Umbilical cord (tissue), 2 donors: ENCODE data around the gene AP1S3. TPM values are rescaled to one million over a fixed set of nuclear protein-coding genes. Genes with fewer than 3 reads are reported as not detected.
"Not testable (repeated sequence)": the region's sequence is repeated elsewhere in the genome, so short reads cannot be mapped to it uniquely, and the experiment has no call there.

ENCODE experiments used
- DNase-seq: peaks from one replicate; pipeline ENCODE4 v3.0.0-alpha.2; 2015; ENCODE audit warnings: low spot score
- total RNA-seq: library from RNA; depleted of rRNA; stranded (reverse); fragments of >200 nt; gene quantifications from one replicate; pipeline ENCODE4 v1.2.3, GENCODE V29; 2014; ENCODE audit warnings: low replicate concordance; ENCODE audit not compliant: insufficient read depth

AP1S3 gene
- total RNA-seq, 1 donor from 2014 or later: 6.3 TPM

DNA sequence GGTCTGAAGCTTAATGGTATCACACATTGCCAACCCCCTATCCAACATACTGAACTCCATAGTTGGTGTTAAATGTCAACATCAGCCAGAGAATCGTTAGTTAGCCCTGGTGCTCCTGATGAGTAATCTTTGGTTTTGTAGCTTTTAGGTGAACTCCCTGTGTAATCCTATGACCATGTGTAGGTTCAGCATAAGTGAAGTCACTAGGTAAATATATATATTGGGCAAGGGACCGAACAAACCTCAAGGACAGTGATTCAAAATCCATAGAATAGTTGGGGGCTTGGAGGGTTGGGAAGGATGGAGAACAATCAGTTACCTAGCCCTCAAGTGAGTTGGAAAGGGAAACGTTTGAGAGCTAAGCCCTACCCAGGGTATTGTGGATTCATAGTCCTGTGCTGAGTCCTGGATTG lies 16.0 kb upstream of the AP1S3 start:
- DNase-seq: no peak

- no peak for DNase-seq
These were observed 15.0 kb upstream of the AP1S3 start for GRCh38 chr2:223852281-223852795.

- no peak for DNase-seq
These were observed 10.0 kb upstream of the AP1S3 start for GRCh38 chr2:223847410-223847809.

DNA sequence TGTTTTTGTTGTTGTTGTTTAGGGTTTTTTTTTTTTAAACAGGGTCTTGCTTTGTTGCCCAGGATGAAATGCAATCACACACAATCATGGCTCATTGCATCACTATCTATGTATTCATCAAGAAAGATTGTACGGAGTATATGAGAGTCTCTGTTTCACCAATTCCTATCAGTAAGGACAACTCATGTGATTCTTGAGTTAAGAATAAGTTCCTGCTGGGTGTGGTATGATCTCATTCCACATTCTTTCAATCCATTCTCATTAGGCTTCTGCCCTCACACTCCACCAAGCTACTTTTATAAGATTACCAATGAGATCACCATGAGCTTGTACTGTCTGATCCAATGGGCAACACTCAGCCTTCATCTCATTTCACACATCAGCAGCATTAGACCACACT lies 9.1 kb upstream of the AP1S3 start:
- no peak for DNase-seq

GRCh38 chr2:223841436-223842190 lies 4.2 kb upstream of the AP1S3 start:
- no peak for DNase-seq

DNA sequence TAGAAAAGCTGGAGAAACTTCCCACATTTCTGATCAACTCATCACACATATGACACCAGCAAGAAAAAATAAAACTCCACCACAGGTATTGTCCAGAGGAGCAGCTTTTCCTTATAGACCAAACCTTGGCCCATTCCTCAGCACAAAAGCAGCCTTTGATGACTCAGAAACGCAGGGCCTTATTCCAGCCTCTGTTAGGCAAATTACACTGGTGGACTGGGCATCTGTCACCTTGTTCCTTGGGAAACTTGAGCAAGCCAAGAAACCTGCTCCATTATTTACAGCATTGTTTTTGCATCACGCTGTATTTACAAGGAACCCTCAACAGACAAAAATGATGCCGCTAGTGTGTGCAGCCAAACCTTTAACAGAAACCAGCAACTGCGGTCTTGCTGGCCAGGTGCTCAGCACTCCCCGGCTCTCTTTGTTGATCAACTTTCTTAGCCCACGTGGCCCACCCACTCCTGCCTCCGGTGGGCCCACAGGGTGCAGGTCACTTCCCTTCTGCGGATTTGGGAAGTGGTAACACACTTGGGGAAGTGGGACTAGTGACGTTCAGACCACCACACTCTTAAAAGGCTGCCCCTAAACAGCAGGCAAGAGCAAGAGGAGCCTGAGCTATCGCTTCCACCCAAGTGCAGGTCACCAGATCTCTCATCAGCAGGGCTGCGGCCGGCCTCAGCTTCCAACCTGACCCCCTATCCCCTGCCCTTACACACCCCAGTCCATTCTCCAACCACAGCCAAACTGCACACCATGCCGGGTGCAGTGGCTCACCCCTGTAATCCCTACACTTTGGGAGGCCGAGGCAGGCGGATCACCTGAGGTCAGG lies 1.5 kb downstream of the AP1S3 start:
- DNase-seq: no peak

DNA sequence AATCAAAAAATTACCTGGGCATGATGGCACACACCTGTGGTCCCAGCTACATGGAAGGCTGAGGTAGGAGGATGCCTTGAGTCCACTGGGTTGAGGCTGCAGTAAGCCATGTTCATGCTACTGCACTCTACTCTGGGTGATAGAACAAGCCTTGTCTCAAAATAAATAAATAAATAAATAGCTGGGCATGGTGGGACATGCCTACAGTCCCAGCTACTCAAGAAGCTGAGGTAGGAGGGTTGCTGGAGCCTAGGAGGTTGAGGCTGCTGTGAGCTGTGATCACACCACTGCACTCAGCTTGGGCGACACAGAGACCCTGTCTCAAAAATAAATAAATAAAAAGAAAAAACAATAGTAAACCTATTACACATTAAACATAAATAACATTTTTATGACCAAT lies 3.0 kb downstream of the AP1S3 start:
- no peak for DNase-seq

GRCh38 chr2:223832241-223832903 lies 5.0 kb downstream of the AP1S3 start:
- no peak for DNase-seq

DNA sequence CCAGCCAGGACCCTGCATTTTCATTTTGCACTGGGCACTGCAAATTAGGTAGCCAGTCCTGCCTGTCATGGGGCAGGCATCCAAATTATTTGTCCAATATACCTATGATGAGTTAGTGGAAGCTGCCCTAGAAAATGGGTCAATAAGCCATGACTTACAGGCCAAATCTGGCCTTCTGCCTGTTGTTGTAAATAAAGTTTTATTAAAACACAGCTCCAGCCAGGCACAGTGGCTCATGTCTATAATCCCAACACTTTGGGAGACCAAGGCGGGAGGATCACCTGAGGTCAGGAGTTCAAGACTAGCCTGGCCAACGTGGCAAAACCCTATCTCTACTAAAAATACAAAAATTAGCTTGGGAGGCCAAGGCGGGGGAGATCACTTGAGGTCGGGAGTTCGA lies 8.3 kb downstream of the AP1S3 start:
- DNase-seq: no peak

DNA sequence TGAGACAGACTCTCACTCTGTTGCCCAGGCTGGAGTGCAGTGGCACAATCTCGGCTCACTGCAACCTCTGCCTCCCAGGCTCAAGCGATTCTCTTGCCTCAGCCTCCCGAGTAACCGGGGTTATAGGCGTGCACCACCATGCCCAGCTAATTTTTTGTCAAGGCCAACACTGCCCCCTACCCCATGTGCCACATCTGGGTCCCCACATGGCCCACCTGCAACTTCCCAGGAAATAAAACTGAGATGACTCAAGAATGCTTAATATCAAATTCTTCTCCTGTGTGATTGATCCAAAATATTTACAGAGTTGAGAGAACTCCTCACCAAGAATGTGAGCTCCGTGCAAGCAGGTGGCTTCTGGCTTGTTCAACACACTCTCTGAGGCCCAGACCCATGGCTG lies 9.1 kb downstream of the AP1S3 start:
- DNase-seq: no peak

- DNase-seq: no peak
These were observed 10.4 kb downstream of the AP1S3 start for GRCh38 chr2:223826995-223827394.

DNA sequence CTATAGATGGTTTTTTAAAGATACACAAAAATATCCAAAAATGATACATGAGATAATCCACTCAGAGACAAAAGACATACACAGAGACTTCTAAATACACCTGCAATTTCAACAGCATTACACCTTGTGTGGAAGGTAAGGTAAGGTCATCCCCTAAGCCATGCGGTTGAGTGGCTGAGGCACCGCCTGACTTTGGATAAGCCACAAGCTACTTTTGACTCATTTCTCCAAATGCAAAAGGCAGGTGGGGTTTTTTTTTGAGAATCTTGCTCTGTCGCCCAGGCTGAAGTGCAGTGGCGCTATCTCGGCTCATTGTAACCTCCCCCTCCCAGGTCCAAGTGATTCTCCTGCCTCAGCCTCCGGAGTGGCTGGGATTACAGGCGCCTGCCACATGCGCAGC lies 13.1 kb downstream of the AP1S3 start:
- DNase-seq: no peak

DNA sequence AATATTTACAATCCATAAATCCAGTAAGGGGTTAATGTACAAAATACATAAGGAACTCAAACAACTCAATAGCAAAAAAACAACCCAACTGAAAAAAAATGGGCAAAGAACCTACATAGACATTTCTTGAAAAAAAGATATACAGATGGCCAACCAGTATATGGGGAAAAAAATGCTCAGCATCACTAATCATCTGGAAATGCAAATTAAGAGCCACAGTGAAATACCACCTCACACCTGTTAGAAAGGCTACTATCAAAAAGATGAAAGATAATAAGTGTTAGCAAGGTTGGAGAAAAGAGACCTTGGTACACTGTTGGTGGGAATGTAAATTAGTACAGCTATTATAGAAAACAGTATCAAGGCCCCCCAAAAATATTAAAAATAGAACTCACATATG lies 14.6 kb downstream of the AP1S3 start:
- DNase-seq: no peak

DNA sequence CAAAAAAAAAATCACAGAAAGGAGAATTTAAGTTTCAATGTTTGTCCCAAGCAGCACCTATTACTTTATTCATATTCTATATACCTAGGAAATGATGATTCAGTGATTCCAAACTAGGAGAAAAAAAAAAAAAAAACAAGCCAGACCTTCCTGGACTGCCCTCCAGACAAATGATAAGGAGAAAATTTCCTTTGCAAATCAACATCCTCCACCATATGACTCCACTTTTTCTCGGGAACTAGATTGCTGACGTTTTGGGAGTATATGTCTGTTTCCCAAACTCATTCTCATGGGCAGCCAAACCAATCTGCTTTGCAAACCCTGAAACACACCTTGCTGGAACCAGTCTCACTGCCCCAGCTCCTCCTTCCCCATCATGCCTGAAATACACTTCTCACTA lies 16.8 kb downstream of the AP1S3 start:
- no peak for DNase-seq

DNA sequence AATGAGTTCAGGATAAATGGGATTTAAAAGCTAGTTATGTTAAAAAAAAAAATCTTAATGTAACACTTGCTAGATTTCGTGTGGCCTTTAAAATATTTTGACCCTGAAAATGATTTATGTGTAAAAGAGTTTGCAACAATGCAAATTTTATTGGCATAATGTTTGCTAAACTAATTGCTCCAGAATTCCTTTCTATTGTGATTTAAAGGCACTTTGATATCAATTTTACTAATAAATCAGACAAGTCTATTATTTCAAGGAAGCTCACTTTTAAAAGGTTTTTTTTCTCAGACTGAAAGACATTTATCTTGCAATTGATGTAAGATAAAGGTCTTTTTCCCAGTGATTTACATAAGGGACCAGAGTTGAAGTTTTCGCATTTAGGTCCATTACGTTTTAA lies 17.5 kb downstream of the AP1S3 start:
- DNase-seq: no peak

DNA sequence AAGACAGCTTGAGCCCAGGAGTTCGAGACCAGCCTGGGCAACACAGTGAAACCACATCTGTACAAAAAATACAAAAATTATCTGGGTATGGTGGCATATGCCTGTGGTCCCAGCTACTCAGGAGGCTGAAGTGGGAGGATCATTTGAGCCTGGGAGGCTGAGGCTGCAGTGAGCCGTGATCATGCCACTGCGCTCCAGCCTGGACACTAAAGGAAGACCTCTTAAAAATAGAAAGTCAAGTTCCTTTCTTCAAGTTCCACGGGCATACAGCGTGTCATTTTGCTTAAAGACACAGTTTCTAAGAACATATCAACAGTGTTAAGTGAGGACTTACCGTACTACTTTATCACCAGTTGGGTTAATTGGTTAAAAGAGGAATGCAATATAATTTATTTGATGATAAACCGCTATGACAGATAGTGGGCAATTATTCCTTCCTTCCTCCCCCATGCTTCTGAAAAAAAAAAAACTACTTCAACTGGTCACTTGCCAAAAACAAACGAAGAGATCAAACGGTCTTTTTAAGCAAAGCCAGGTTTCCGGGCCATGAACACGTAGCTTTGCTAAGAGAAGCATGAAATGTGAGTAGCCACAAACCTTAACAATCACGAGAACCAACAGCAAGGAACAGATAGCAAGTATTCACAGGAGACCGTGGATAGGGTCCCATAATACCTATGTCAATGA lies 21.4 kb downstream of the AP1S3 start:
- DNase-seq: no peak

GRCh38 chr2:223815186-223815883 lies 22.0 kb downstream of the AP1S3 start:
- DNase-seq: peak; percentile 64

- not testable (repeated sequence) for DNase-seq
These were observed 22.6 kb downstream of the AP1S3 start for GRCh38 chr2:223814764-223815163.

DNA sequence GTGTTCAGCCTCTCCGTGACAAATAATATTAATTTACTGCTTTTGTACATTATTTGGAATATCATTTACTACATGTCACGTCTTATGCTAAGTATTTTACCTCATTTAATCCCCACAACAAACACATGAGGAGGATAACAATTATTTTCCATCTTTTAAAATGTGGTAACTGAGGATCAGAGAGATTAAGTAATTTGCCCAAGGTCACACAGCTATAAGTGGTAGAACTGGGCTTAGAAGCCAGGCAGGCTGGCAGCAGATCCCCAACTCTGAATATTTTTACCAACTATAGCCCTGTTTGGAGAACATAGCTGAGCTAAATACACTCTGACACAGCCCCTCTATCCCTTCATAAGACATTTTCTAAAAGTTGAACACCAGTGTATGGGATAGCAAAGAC lies 24.1 kb downstream of the AP1S3 start:
- no peak for DNase-seq

DNA sequence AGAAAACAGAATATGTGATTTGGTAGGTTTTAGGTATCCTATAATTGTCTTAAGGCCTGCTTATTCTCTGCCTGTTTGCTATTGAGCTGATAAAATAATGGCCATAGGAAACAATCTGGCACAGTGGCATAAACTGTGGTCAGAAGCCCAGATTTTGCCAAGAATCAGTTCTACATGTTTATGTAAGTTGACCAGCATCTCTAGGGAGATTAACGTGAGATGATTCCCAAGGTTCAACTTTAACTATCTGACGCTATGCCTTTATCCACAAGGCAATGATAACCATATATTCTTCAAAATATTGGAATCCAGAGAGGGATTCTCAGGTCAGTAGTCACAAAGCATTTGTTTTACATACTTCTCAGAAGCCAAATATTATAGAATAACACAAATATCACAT lies 25.6 kb downstream of the AP1S3 start:
- no peak for DNase-seq

DNA sequence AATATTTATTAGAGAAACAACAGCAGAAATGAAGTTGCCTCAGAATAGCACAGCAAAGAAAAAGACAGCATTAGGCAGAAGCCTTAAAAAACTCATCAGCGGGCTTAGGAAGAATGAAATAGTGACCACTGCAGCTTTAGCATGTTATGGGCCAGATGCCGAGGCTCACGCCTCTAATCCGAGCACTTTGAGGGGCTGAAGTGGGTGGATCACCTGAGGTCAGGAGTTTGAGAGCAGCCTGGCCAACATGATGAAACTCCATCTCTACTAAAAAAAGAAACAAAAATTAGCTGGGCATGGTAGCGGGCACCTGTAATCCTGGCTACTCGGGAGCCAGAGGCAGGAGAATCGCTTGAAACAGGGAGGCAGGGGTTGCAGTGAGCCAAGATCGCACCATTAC lies 32.4 kb downstream of the AP1S3 start:
- no peak for DNase-seq
